Stimulated activated effector memory CD8-positive, alpha-beta T cell treated with anti-CD3 and anti-CD28 coated beads, Interleukin-12 subunit alpha, Interleukin-12 subunit beta, amount 100 ng/mL, for 72 hours (primary cell): ENCODE measurements around the gene AFTPH.

Experiments
- ATAC-seq: fragments of 150-1000 bp; cut with Tn5 transposase; 2 replicates; pipeline ENCODE4 v1.10.0; 2021
- DNase-seq, 2 donors: peaks; one replicate each; pipeline ENCODE4 v3.0.0; 2021 to 2022; ENCODE audit warnings: low spot score in 2 of 2
- H3K27ac Mint-ChIP-seq: one replicate; pipeline ENCODE4 v1.8.0; 2022; ENCODE audit warnings: mild to moderate bottlenecking, mixed read lengths
- H3K36me3 Mint-ChIP-seq: one replicate; pipeline ENCODE4 v1.8.0; 2022; ENCODE audit warnings: mild to moderate bottlenecking, mixed read lengths
- H3K4me1 Mint-ChIP-seq: one replicate; pipeline ENCODE4 v1.8.0; 2022; ENCODE audit warnings: mixed read lengths
- H3K4me3 Mint-ChIP-seq: one replicate; pipeline ENCODE4 v1.8.0; 2022; ENCODE audit warnings: mild to moderate bottlenecking, mixed read lengths
- H3K9me3 Mint-ChIP-seq: one replicate; pipeline ENCODE4 v1.8.0; 2022; ENCODE audit warnings: mixed read lengths

The AFTPH gene

DNA sequence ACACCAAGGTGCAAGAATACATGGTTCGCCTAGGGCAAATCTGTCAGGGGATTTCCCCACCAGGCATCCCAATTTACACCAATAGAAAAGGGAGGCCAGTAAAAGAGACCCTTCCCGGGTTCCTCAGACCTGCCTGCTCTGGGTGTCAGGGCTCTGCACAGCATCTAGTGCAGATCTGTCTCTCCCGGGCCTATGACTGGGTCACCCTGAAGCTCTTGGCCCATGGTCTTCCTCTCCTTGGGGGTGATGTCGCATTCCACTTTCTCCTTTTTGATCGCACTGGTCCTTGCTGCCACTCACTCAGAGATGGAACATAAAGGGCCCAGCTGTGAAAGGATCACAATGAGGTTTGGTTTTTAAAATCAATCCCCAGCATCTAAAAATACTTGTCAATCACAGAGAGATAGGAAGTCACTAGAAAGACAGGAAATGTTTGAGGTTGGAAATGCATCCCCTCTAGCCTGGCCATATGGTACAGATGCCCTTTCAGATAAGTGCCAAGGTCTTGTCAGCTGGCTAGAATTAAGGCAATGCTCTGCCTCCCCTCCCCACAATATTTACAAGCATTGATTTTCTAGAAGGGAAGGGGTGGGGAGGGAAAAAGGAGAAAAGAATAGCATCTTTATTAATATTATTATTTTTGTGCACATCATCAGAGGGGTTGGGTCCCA lies 34.9 kb upstream of the AFTPH start:
- H3K36me3 Mint-ChIP-seq: no peaks in the 10 kb centered on the region
- DNase-seq (no peak), ATAC-seq (no peak)
- no peak overlapping the region for H3K27ac Mint-ChIP-seq
- no peaks in the 10 kb centered on the region for H3K9me3 Mint-ChIP-seq
- peaks cover 6% of the 10 kb centered on the region for H3K4me1 Mint-ChIP-seq
- no peak overlapping the region for H3K4me3 Mint-ChIP-seq

DNA sequence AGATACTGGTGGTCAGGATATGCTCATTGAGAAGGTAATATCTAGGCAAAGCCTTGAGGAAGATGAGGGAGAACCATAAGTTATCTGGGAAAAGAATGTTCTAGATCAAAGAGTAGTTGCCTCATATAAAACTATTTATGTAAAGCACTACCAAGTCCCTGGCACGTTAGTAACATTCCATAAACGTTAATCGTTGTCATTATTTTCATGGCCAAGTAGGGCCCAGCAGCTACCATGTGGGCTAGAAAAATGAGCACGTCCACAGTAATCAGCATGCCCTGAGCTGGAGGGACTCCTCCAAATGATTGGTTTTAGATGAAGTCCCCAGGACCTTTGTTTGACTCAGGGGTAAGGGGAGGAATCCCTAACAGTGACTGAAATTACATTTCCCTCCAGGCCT lies 32.7 kb upstream of the AFTPH start:
- Mint-ChIP-seq H3K9me3 (no peaks in the 10 kb centered on the region), H3K4me3 (no peak overlapping the region), H3K27ac (no peak overlapping the region), H3K36me3 (no peaks in the 10 kb centered on the region), H3K4me1 (peaks cover 6% of the 10 kb centered on the region)
- DNase-seq (no peak), ATAC-seq (no peak)

DNA sequence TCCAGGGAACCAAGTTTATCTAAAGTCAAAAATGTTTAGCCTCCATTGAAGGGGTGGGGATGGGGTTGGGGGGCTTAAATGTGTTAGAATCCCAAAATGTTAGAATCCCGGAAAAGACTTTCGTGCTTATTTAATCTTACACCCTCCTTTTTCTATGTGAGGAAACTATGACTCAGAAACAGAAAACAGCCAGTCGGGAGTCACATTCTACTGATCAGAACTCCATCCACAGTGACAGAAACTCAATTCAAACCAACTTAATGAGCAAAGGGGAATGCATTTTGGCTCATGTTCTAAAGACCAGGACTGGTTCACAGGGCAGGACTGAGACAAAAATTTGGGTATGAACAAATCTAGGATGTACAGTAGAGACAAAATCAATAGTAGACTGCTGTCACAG lies 31.9 kb upstream of the AFTPH start:
- Mint-ChIP-seq H3K4me3 (no peak overlapping the region), H3K4me1 (peaks cover 6% of the 10 kb centered on the region), H3K27ac (no peak overlapping the region), H3K9me3 (no peaks in the 10 kb centered on the region), H3K36me3 (no peaks in the 10 kb centered on the region)
- DNase-seq (no peak), ATAC-seq (no peak)

GRCh38 chr2:64492821-64493220 lies 31.3 kb upstream of the AFTPH start:
- Mint-ChIP-seq H3K4me1 (peaks cover 6% of the 10 kb centered on the region), H3K9me3 (no peaks in the 10 kb centered on the region), H3K27ac (no peak overlapping the region), H3K36me3 (no peaks in the 10 kb centered on the region), H3K4me3 (no peak overlapping the region)
- DNase-seq (no peak), ATAC-seq (no peak)

- no peak overlapping the region for H3K4me3 Mint-ChIP-seq
- H3K27ac Mint-ChIP-seq: no peak overlapping the region
- DNase-seq: no peak
- no peaks in the 10 kb centered on the region for H3K36me3 Mint-ChIP-seq
- no peak for ATAC-seq
- H3K9me3 Mint-ChIP-seq: no peaks in the 10 kb centered on the region
- no peaks in the 10 kb centered on the region for H3K4me1 Mint-ChIP-seq
Measured at GRCh38 chr2:64493788-64494187, 30.3 kb upstream of the AFTPH start.

DNA sequence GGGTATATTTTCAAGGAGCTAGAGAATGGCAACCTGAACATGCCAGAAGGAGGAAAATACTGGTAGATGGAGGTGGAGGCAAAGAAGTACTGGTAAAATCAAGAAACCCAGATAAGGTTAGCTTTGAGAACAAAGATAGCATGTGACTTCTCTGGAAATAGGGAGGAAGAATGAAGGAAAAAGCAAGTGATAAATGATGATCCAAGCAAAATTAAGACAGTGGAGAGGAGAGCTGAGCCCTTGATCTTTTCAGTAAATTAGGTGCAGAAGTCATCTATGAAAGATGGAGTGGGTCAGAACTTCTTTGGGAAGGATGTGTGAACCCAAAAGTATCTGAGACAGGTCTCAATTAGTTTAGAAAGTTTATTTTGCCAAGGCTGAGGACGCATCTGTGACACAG lies 25.7 kb upstream of the AFTPH start:
- ATAC-seq (no peak), DNase-seq (no peak)
- Mint-ChIP-seq H3K9me3 (no peaks in the 10 kb centered on the region), H3K27ac (no peak overlapping the region), H3K36me3 (no peaks in the 10 kb centered on the region), H3K4me3 (no peak overlapping the region), H3K4me1 (peaks cover 18% of the 10 kb centered on the region)

DNA sequence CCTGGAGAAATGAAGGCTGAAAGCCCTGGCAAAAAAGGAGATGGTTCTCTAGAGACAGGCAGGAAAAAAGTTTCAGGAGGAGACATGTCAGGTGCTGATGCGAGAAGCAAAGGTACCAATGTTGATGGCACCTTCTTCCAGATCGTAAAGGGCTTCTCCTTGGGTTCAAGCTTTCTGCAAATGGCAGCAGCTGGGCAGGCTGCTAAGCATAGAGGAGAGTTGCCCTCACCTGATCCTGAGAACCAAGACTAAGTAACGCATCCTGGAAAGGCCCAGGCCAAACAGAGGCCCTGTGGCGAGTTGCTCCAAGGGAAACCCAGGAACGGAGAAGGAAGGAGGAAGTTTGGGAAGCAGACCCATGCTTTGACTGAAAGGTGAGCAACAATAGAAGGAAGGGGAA lies 23.6 kb upstream of the AFTPH start:
- Mint-ChIP-seq H3K27ac (no peak overlapping the region), H3K4me3 (no peak overlapping the region), H3K36me3 (no peaks in the 10 kb centered on the region), H3K4me1 (peaks cover 18% of the 10 kb centered on the region), H3K9me3 (no peaks in the 10 kb centered on the region)
- DNase-seq (no peak), ATAC-seq (no peak)

DNA sequence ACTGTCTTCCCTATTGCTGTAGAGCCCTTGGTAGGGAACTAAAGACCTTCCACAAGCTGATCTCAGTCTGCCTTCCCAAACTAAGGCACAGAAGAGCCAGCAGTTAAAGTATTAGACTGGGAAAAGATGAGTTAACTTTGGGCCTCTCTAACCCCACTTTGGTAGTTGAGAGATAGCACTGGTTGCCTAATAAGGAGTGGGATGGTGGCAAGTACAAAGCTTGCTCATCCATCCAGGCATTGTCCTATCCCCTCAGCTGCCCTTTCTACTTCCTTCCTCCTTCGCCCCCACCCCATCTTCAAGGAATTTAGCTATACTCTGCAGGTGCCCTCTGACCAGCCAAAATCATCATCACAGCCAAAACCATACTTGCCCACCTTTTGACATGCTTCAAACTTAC lies 22.2 kb upstream of the AFTPH start:
- no peak overlapping the region for H3K27ac Mint-ChIP-seq
- H3K4me1 Mint-ChIP-seq: peaks cover 18% of the 10 kb centered on the region
- no peak for ATAC-seq
- H3K4me3 Mint-ChIP-seq: no peak overlapping the region
- H3K36me3 Mint-ChIP-seq: no peaks in the 10 kb centered on the region
- no peaks in the 10 kb centered on the region for H3K9me3 Mint-ChIP-seq
- DNase-seq: no peak

- no peaks in the 10 kb centered on the region for H3K36me3 Mint-ChIP-seq
- H3K27ac Mint-ChIP-seq: no peak overlapping the region
- DNase-seq (no peak), ATAC-seq (no peak)
- no peak overlapping the region for H3K4me3 Mint-ChIP-seq
- H3K4me1 Mint-ChIP-seq: peaks cover 18% of the 10 kb centered on the region
- H3K9me3 Mint-ChIP-seq: no peaks in the 10 kb centered on the region
Measured at GRCh38 chr2:64502860-64503259, 21.3 kb upstream of the AFTPH start.

- Mint-ChIP-seq H3K9me3 (no peaks in the 10 kb centered on the region), H3K27ac (no peak overlapping the region), H3K36me3 (no peaks in the 10 kb centered on the region), H3K4me1 (peaks cover 11% of the 10 kb centered on the region), H3K4me3 (no peak overlapping the region)
- ATAC-seq (no peak), DNase-seq (no peak)
Measured at GRCh38 chr2:64504774-64505720, 19.1 kb upstream of the AFTPH start.

GRCh38 chr2:64506686-64507085 lies 17.4 kb upstream of the AFTPH start:
- Mint-ChIP-seq H3K4me1 (no peaks in the 10 kb centered on the region), H3K36me3 (no peaks in the 10 kb centered on the region), H3K9me3 (no peaks in the 10 kb centered on the region), H3K27ac (no peak overlapping the region), H3K4me3 (no peak overlapping the region)
- DNase-seq (no peak), ATAC-seq (no peak)

DNA sequence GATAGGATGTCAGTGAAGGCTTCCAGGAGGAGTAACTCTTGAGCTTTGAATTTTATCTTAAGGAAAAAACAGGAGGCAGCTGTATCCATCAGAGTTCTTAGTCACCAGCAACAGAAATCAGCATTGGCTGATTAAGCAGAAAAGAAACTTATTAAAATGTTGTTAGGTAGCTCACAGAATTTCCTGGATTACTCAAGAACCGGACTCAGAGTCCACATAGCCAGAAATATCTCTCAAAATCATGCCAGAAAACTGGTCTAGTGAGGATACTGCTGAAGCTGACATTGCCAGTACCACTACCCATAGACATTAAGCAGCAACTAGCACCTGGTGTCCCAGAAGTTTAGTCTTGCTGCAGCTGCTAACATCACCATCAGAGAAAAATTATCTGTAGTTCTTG lies 10.1 kb upstream of the AFTPH start:
- H3K9me3 Mint-ChIP-seq: no peaks in the 10 kb centered on the region
- no peak overlapping the region for H3K27ac Mint-ChIP-seq
- DNase-seq: no peak
- peaks cover 4% of the 10 kb centered on the region for H3K36me3 Mint-ChIP-seq
- no peak overlapping the region for H3K4me3 Mint-ChIP-seq
- no peak for ATAC-seq
- no peaks in the 10 kb centered on the region for H3K4me1 Mint-ChIP-seq

DNA sequence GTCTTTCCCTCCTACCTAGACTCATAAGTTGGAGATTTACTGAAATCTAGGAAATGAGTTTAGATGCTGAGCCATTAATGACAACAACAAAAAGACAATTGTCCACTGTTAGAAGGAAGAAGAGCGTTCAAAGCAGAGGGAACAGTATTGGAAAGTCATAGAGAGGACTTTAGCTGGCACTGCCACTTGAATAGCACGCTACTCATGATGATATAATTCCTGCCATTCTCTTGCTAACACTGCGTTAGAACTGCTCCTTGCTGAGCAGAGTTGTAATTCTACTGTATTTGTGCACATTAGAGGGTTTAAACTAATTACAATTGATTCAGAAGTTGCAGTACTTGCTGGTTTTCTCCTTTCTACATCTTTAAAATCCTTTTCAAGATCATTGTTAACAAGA lies 9.0 kb upstream of the AFTPH start:
- ATAC-seq (no peak), DNase-seq (no peak)
- peaks cover 4% of the 10 kb centered on the region for H3K36me3 Mint-ChIP-seq
- no peak overlapping the region for H3K27ac Mint-ChIP-seq
- no peak overlapping the region for H3K4me3 Mint-ChIP-seq
- H3K4me1 Mint-ChIP-seq: no peaks in the 10 kb centered on the region
- H3K9me3 Mint-ChIP-seq: no peaks in the 10 kb centered on the region

DNA sequence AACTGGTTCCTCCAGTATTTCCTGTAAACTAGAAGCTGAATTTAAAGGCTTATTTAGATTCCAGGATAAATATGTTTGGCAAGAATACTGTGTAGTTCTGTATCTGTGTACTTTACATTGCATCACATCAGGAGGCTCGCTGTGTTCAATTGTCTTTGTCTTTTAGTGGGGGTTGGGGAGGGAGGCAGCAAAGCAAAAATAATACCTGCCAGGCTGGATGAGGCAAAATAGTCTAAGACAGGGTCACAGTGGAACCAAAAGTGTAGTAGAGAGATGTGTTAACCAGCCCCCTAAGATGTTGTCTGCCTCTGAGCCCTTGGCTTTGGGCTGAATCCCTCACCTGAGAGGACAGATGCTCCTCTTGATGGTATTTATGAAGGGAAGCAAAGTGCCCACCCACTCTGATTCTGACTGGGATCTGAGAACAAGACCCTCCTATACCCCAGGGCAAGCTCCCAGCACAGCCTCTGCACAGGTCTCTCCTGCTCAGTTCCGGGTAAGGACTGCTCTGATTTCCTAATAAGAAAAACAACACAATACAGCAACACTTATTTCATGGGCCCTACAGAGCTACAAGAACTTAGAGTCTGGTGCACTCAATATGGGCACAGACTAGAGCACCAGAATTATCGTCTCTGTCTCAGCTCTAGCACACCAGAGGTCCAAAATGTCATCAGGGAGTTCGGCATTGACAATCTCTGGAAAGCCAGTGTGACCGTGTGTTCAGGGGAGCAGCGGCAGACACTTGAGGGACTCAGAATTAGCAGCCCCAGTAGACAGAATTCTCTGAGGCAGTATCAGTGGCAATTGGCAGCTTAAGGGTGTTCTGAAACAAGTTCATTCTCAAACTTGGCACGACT lies 7.2 kb upstream of the AFTPH start:
- no peak for DNase-seq
- no peak overlapping the region for H3K4me3 Mint-ChIP-seq
- H3K36me3 Mint-ChIP-seq: peaks cover 4% of the 10 kb centered on the region
- H3K27ac Mint-ChIP-seq: no peak overlapping the region
- no peaks in the 10 kb centered on the region for H3K4me1 Mint-ChIP-seq
- no peaks in the 10 kb centered on the region for H3K9me3 Mint-ChIP-seq
- ATAC-seq: peak; percentile 31

GRCh38 chr2:64517511-64517884 lies 6.6 kb upstream of the AFTPH start:
- no peak for ATAC-seq
- no peaks in the 10 kb centered on the region for H3K4me1 Mint-ChIP-seq

More at GRCh38 chr2:64517511-64517884, 6.6 kb upstream of the AFTPH start:
- Mint-ChIP-seq H3K27ac (no peak overlapping the region), H3K36me3 (peaks cover 4% of the 10 kb centered on the region), H3K4me3 (no peak overlapping the region), H3K9me3 (no peaks in the 10 kb centered on the region)
- DNase-seq: no peak
